SK-N-SH (cell line): Measurements from ENCODE around the gene NPEPL1. TPM values are rescaled to one million over a fixed set of nuclear protein-coding genes. Genes with fewer than 3 reads are reported as not detected.

Experiments used
- CTCF ChIA-PET: fragments of 300-600, 350-600 bp; formaldehyde crosslinking; extraction: SDS; loops from one replicate; lab custom pipeline; 2021; lab: Yijun Ruan, JAX
- POLR2A ChIA-PET: fragments of 350-600 bp; sonication (Branson Sonifier 250); formaldehyde crosslinking; extraction: SDS; loops from one replicate; lab custom pipeline; 2020; ENCODE audit warnings: antibody characterized with exemption, inconsistent platforms; lab: Yijun Ruan, JAX
- DNase-seq: peaks from one replicate; pipeline ENCODE4 v3.0.0; 2012
- H2AFZ ChIP-seq: fragments of 200-600 bp; sonication (generic); 2 replicates; pipeline ENCODE4 v1.8.1; 2016; ENCODE audit warnings: antibody characterized with exemption, mild to moderate bottlenecking, low read depth
- H3F3A ChIP-seq: fragments of 200-600 bp; sonication (generic); replicated peaks from 2 replicates; pipeline ENCODE3; 2016; ENCODE audit warnings: antibody characterized with exemption, mild to moderate bottlenecking; ENCODE audit not compliant: insufficient read depth
- H3K27ac ChIP-seq, 2 experiments: fragments of 200-500 bp in 1 of 2; fragments of 200-600 bp in 1 of 2; sonication (Bioruptor generic) in 1 of 2; sonication (generic), shearing (Covaris generic) in 1 of 2; 2 replicates each; pipeline versions ENCODE4 v1.5.1 to v1.6.1; 2014 to 2016; ENCODE audit warnings: low read depth in 2 of 2, inconsistent platforms in 1 of 2, low read length in 1 of 2, mild to moderate bottlenecking in 1 of 2, mixed read lengths in 1 of 2
- H3K27me3 ChIP-seq: fragments of 200-600 bp; sonication (generic), shearing (Covaris generic); 2 replicates; pipeline ENCODE4 v1.6.1; 2016; ENCODE audit warnings: mixed run types; ENCODE audit not compliant: insufficient read depth
- H3K36me3 ChIP-seq, 2 experiments: fragments of 200-500 bp in 1 of 2; fragments of 200-600 bp in 1 of 2; sonication (Bioruptor generic) in 1 of 2; sonication (generic) in 1 of 2; replicated peaks in 1 of 2; 2 replicates each; pipeline versions ENCODE3 to v1.5.1; 2014 to 2016; ENCODE audit warnings: low read length in 1 of 2, mild to moderate bottlenecking in 1 of 2; ENCODE audit not compliant: insufficient read depth in 2 of 2, control insufficient read depth in 1 of 2
- H3K4me1 ChIP-seq, 2 experiments: fragments of 200-500 bp in 1 of 2; fragments of 200-600 bp in 1 of 2; sonication (Bioruptor generic) in 1 of 2; sonication (generic), shearing (Covaris generic) in 1 of 2; 2 replicates each; pipeline versions ENCODE4 v1.5.1 to v1.6.1; 2014 to 2016; ENCODE audit warnings: low read depth in 1 of 2, low read length in 1 of 2, mixed run types in 1 of 2; ENCODE audit not compliant: insufficient read depth in 2 of 2, control insufficient read depth in 1 of 2
- H3K4me2 ChIP-seq: fragments of 200-600 bp; sonication (generic), shearing (Covaris generic); 2 replicates; pipeline ENCODE4 v1.6.1; 2017; ENCODE audit warnings: mixed run types
- H3K4me3 ChIP-seq, 2 experiments: fragments of 200-500 bp in 1 of 2; fragments of 200-600 bp in 1 of 2; sonication (Bioruptor generic) in 1 of 2; sonication (generic), shearing (Covaris generic) in 1 of 2; 2 replicates each; pipeline versions ENCODE4 v1.5.1 to v1.8.1; 2014 to 2016; ENCODE audit warnings: low read depth in 2 of 2, inconsistent platforms in 1 of 2, low read length in 1 of 2, mild to moderate bottlenecking in 1 of 2, mixed read lengths in 1 of 2, moderate library complexity in 1 of 2
- H3K79me2 ChIP-seq: fragments of 200-600 bp; sonication (generic); 2 replicates; pipeline ENCODE4 v1.8.1; 2017; ENCODE audit warnings: mild to moderate bottlenecking; ENCODE audit not compliant: insufficient read depth
- H3K9ac ChIP-seq: fragments of 200-600 bp; sonication (generic); 2 replicates; pipeline ENCODE4 v1.6.1; 2017; ENCODE audit warnings: mixed run types
- H3K9me2 ChIP-seq: fragments of 200-600 bp; sonication (generic); 2 replicates; pipeline ENCODE4 v1.6.1; 2017; ENCODE audit warnings: mixed run types
- H3K9me3 ChIP-seq: fragments of 200-600 bp; sonication (generic); 2 replicates; pipeline ENCODE4 v1.6.1; 2017; ENCODE audit warnings: mixed run types, mild to moderate bottlenecking, moderate library complexity
- H4K20me1 ChIP-seq: fragments of 200-600 bp; sonication (generic); 2 replicates; pipeline ENCODE4 v1.6.1; 2017; ENCODE audit warnings: mild to moderate bottlenecking, mixed run types; ENCODE audit not compliant: insufficient read depth
- CHD2 ChIP-seq: fragments of 150-350 bp; IDR thresholded peaks from 2 replicates; pipeline ENCODE4 v1.6.1; 2018; ENCODE audit warnings: low read length; ENCODE audit not compliant: partially characterized antibody
- FOSL2 ChIP-seq: IDR thresholded peaks from 2 replicates; pipeline ENCODE4 v1.4.0; 2012; ENCODE audit warnings: low read depth, mild to moderate bottlenecking, moderate library complexity, borderline replicate concordance
- FOXJ3 ChIP-seq: sonication (generic); formaldehyde crosslinking; IDR thresholded peaks from 2 replicates; pipeline ENCODE4 v1.5.1; 2020; ENCODE audit warnings: mild to moderate bottlenecking, missing genetic modification reagents
- FOXM1 ChIP-seq: IDR thresholded peaks from 2 replicates; pipeline ENCODE4 v1.4.0; 2012; ENCODE audit warnings: low read depth, mild to moderate bottlenecking
- GATA2 ChIP-seq: sonication (generic); formaldehyde crosslinking; IDR thresholded peaks from 2 replicates; pipeline ENCODE4 v1.5.0; 2020; ENCODE audit warnings: mild to moderate bottlenecking, missing genetic modification reagents
- JUND ChIP-seq: IDR thresholded peaks from 2 replicates; pipeline ENCODE4 v1.4.0; 2012
- MEF2A ChIP-seq: IDR thresholded peaks from 2 replicates; pipeline ENCODE4 v1.4.0; 2012; ENCODE audit warnings: low read depth, borderline replicate concordance
- NFIC ChIP-seq: IDR thresholded peaks from 2 replicates; pipeline ENCODE4 v1.4.0; 2012; ENCODE audit warnings: borderline replicate concordance
- NRF1 ChIP-seq: IDR thresholded peaks from 2 replicates; pipeline ENCODE4 v1.6.1; 2012; ENCODE audit warnings: low read depth, mild to moderate bottlenecking, low read length
- RFX5 ChIP-seq: IDR thresholded peaks from 2 replicates; pipeline ENCODE4 v1.6.1; 2012; ENCODE audit warnings: mild to moderate bottlenecking, improper control_type of control experiment, low read length
- SIN3A ChIP-seq: IDR thresholded peaks from 2 replicates; pipeline ENCODE4 v1.6.1; 2012; ENCODE audit warnings: low read depth, mild to moderate bottlenecking, low read length, moderate library complexity, borderline replicate concordance
- TAF1 ChIP-seq: IDR thresholded peaks from 2 replicates; pipeline ENCODE4 v1.6.1; 2012; ENCODE audit warnings: low read depth, mild to moderate bottlenecking, low read length, moderate library complexity, borderline replicate concordance
- TCF12 ChIP-seq: IDR thresholded peaks from 2 replicates; pipeline ENCODE4 v1.4.0; 2012
- TEAD4 ChIP-seq: IDR thresholded peaks from 2 replicates; pipeline ENCODE4 v1.4.0; 2012; ENCODE audit warnings: mild to moderate bottlenecking, borderline replicate concordance; ENCODE audit not compliant: insufficient read depth
- YY1 ChIP-seq: IDR thresholded peaks from 2 replicates; pipeline ENCODE4 v1.4.0; 2012; ENCODE audit warnings: low read depth, mild to moderate bottlenecking
- WGBS: methylation state at CpG from one replicate; pipeline ENCODE4 v1.1.6; 2017; ENCODE audit warnings: low lambda C conversion rate; 5-methylcytosine and 5-hydroxymethylcytosine counted together
- polyA plus RNA-seq, 3 experiments: library from polyadenylated mRNA; depleted of rRNA; stranded (reverse); fragments of >200 nt; gene quantifications; 2 replicates each; pipeline ENCODE4 v1.2.3, GENCODE V29; 2012
- TF ChIP-seq, protein P1 (sequence below): IDR thresholded peaks from 2 replicates; pipeline ENCODE4; 2012
- TF ChIP-seq, protein P2 (sequence below): IDR thresholded peaks from 2 replicates; pipeline ENCODE4 v1.4.0; 2012; ENCODE audit warnings: low read depth, borderline replicate concordance

Gene NPEPL1
- polyA plus RNA-seq, 1 of the 3 experiments (the other 2 are of a cell fraction): 2.8 TPM

DNA sequence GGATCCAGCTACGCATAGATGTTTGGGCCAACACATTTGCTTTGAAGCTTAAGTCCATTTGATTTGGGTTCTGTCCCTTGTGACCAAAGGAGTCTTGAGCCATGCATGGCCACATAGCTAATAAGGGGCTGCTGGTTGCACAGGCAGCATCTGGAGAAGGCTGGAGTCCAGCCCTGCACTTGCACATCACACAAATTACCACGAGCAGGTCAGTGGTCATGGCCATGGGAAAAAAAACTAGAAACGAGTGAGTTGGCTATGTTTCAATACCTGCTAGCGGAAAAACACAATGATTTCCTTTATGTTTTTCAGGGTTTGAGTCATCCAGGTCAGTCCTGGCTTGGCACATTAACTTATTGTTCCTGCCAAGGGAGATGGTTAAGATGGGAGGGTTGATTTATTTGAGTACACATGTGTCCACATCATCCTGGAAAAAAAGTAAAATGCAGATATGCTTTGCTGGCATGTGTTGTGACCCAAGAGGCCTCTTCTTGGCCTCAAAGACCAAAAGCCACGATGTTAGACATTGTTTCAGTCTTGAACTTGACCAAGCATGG, 47.1 kb upstream of the NPEPL1 start (continued):
- TF ChIP-seq CHD2 (no peak), FOSL2 (peak; percentile 95), FOXM1 (peak; percentile 56; the same call in 1 of the 2 replicates), TEAD4 (peak; percentile 58), YY1 (no peak; the same call in 1 of the 2 replicates), RFX5 (no peak), TCF12 (peak; percentile 96), FOXJ3 (CRISPR knock-in tag) (no peak), NRF1 (no peak), TAF1 (0 out of 2 replicates have a peak, but pooled peaks have one; percentile 16)
- TF ChIP-seq, protein P1, sequence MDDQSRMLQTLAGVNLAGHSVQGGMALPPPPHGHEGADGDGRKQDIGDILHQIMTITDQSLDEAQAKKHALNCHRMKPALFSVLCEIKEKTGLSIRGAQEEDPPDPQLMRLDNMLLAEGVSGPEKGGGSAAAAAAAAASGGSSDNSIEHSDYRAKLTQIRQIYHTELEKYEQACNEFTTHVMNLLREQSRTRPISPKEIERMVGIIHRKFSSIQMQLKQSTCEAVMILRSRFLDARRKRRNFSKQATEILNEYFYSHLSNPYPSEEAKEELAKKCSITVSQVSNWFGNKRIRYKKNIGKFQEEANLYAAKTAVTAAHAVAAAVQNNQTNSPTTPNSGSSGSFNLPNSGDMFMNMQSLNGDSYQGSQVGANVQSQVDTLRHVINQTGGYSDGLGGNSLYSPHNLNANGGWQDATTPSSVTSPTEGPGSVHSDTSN: peak; percentile 97
- TF ChIP-seq, all 33 proteins: peak for 15

DNA sequence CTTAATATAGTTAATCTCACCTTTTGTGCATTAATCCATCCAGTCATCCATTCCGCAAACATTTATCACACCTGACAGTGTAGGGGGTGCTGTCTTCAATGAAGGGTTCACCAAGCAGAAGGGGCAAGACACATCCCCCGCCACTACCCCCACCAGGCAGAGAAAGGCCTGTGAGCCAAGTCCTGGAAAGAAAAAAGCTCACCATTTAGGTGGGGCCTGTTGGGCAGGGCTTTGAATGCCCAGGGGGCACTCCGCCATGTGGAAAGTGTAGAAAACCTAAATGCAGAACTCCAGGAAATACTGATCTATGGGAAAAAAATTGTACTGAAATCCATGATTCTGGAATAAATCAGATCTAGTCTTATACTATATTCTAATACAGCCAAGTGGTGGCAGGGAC, 46.3 kb upstream of the NPEPL1 start:
- Histone ChIP-seq H3K4me1 (peaks cover 21 to 28% of the 10 kb centered on the region in 2 experiments; a peak in 3 of 4 replicates), H3K9me2 (no peaks in the 10 kb centered on the region), H3K79me2 (peaks cover 2% of the 10 kb centered on the region; the same call in 1 of the 2 replicates), H3F3A (peaks cover 31% of the 10 kb centered on the region), H2AFZ (no peak overlapping the region), H3K4me2 (0 out of 2 replicates have a peak overlapping the region, but pooled peaks have one; percentile 41), H3K27ac (peak overlapping the region; percentile 81 to 94; a peak in 3 of 4 replicates), H3K9me3 (no peaks in the 10 kb centered on the region), H3K27me3 (no peaks in the 10 kb centered on the region), H3K4me3 (no peak overlapping the region), H4K20me1 (no peaks in the 10 kb centered on the region), H3K9ac (no peak overlapping the region), H3K36me3 (no peaks in the 10 kb centered on the region)
- ChIA-PET POLR2A (no interaction called here), CTCF (interaction anchor here (1.0 to 7.3 kb wide), 8 partner anchors 10 to 791 kb away, joined by 3 to 87 read pairs (median 6); partner anchors contain the start of gene GNAS)
- whole genome bisulfite sequencing: 97% methylated on average over 3 of the region's 3 CpGs
- TF ChIP-seq CHD2 (no peak), SIN3A (no peak), GATA2 (CRISPR knock-in tag) (no peak), TAF1 (no peak), NFIC (no peak), JUND (no peak), MEF2A (no peak)
- TF ChIP-seq, protein P2, sequence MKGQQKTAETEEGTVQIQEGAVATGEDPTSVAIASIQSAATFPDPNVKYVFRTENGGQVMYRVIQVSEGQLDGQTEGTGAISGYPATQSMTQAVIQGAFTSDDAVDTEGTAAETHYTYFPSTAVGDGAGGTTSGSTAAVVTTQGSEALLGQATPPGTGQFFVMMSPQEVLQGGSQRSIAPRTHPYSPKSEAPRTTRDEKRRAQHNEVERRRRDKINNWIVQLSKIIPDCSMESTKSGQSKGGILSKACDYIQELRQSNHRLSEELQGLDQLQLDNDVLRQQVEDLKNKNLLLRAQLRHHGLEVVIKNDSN: no peak
- no peak for DNase-seq
